NCI-H1436 (cell line): ENCODE data around the gene PPP3CA.
"Not testable (repeated sequence)": the region's sequence is repeated elsewhere in the genome, so short reads cannot be mapped to it uniquely, and the experiment has no call there.

ENCODE experiments used
- DNase-seq: peaks from one replicate; lab custom pipeline; 2025; lab: John Stamatoyannopoulos, UW

The PPP3CA gene

GRCh38 chr4:101098666-101099400 is 248.5 kb downstream of the PPP3CA start:
- no peak for DNase-seq

DNA sequence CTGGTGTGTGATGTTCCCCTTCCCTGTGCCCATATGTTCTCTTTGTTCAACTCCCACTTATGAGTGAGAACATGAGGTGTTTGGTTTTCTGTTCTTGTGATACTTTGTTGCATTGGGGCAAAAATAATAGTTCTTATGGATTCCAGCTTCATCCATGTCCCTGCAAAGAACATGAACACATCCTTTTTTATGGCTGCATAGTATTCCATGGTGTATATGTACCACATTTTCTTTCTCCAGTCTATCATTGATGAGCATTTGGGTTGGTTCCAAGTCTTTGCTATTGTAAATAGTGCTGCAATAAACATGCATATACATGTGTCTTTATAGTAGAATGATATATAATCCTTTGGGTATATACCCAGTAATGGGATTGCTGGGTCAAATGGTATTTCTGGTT is 254.7 kb downstream of the PPP3CA start:
- not testable (repeated sequence) for DNase-seq

DNA sequence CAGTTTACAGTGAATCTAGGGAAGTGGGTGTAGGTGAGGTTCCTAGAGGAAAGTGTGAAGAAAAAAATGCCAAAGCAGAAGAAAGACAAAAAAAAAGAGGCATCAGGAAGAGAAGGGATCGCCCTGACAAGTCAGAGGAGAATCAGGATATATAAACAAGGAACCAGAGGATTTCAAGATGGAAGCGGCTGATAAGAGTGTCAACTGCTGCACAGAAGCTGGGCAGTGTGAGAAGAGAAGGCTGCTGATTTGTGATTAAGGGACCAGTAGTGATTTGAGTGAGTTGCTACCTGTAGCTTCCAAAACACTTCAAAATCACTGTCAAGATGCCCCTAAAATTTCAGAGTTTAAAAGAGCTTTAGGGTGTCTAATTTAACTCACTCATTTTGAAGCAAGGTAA is 258.2 kb downstream of the PPP3CA start:
- no peak for DNase-seq

DNA sequence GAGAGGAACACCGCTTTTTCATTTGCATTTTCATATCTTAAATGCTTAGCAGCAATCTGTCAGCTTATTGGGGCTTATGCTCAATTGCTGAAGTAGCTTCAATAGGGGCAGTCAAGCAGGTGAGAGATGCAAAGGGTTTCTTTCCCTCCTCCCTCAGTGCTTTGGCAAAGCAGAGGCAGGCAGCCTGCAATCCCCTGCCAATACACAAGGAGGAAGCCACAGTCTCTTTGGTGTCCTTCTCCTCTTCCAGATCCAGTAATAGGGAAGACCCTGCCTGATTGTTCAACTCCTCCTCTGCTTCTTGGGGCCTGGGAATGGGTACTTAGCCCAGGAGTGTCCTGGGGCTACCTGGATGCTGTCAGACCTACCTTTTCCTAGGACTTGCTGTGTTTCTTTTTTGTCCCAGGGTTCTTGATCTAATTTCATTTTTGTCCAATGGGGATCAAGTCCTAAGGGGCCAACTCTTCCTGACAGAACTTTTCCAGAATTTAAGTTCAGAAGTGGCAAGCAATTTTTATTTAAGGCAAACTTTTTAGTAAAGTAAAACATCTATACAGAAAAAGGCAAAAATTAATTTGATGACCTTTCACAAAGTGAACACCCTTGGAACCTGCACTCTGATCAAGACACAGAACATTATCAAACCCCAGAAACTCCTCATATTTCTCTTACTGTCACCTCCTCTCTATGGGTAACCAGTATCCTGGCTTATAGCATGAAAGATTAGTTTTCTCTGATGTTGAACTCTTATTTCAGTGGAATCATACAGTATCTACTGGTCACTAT is 260.3 kb downstream of the PPP3CA start:
- no peak for DNase-seq

- DNase-seq: no peak
These were observed 264.2 kb downstream of the PPP3CA start for GRCh38 chr4:101083131-101083530.

DNA sequence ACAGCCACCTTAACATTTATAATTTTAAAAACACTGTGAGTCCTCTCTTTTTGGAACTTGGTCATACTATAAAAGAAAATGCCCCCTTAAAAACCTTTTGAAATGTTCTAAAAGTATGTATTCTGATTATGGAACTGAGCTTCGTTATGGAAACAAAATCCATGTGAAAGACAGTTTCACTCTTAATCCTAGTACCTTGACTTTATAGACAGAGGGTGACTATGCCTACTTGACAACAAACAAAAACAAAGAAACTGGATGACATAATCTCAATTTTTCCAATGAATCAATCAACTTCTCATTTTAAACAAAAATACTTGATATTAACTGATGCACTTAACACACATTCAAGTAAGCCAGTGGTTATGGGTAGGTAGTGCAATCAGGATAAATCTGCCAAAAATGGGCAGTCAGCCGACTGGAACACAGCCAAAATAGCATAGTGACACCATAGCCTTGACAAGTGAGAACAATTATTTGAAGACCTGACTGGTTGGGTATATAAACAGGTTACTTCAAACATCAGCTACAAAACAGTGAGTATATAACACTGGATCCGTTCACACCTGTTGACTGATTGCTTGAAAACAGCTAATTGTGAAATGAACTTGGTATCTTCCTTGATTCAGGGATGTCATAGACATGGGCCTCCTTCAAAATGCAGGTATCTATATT is 265.5 kb downstream of the PPP3CA start:
- DNase-seq: no peak

GRCh38 chr4:101081166-101081565 is 266.2 kb downstream of the PPP3CA start:
- DNase-seq: no peak

GRCh38 chr4:101078950-101079349 is 268.4 kb downstream of the PPP3CA start:
- no peak for DNase-seq

- DNase-seq: no peak
These were observed 271.3 kb downstream of the PPP3CA start for GRCh38 chr4:101076032-101076431.

GRCh38 chr4:101075536-101075935 is 271.8 kb downstream of the PPP3CA start:
- no peak for DNase-seq

- DNase-seq: no peak
These were observed 273.0 kb downstream of the PPP3CA start for GRCh38 chr4:101074326-101074725.

DNA sequence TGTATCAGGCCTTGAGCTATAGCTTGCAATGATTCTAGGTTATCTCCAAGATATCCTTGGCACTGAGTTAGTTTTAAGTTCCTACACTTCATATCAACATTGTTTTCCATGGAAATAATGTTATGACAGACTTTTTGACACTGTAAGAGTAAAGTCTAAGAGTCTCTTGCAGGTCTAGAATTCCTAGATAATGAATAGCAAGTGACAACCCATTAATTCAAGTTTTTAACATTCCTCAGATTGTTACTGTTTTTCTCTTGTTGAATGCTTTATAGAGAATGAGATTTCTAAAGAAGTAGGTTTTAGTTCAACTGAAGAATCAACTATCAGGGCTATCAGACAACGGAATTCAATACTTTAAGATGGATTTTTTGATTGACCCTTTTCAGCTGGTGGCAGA is 276.1 kb downstream of the PPP3CA start:
- DNase-seq: no peak

GRCh38 chr4:101068115-101068514 is 279.2 kb downstream of the PPP3CA start:
- DNase-seq: no peak

- no peak for DNase-seq
These were observed 279.9 kb downstream of the PPP3CA start for GRCh38 chr4:101067383-101067782.

GRCh38 chr4:101066626-101067170 is 280.6 kb downstream of the PPP3CA start:
- no peak for DNase-seq

DNA sequence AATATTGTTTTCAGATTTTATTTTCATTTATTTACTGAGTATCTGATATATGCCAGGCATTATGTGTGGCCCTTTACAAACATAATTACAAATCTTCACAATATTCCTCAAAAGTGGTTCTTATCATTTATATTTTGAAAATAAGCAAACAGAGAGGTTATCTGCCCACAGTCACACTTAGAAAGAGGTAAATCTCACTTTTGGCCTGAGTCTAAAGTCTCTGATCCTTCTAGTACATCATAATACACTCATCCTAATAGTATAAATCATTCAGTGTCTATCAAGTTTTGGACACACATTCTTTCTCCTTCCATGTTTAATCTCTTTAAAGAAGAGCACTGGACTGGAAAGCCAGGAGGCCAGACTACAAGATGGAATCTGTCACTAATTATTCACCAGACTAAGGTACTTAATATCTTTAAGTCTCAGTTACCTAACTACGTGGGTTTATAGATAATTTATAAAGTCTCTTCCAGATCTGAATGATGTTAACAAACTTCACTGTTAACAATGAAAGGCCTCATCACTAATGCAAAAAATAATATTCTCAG is 281.3 kb downstream of the PPP3CA start:
- no peak for DNase-seq

DNA sequence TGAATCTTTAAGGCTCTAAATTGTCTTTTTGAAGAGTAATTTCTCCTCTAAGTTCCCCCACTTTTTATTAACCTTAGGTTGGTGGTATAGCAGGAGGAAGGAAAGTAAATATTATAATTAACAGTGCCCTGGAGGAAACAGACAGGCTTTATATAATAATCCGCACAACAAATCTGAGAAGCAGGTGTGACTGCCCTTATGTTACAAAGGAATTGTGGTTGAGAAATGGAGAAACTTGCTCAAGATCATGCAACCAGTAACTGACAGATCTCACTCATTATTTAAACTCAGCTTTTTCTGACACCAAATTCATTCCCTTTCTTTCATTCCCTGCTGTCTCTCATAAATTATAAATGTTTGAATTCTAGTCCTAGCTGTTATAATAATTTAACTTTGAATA is 282.0 kb downstream of the PPP3CA start:
- DNase-seq: no peak

DNA sequence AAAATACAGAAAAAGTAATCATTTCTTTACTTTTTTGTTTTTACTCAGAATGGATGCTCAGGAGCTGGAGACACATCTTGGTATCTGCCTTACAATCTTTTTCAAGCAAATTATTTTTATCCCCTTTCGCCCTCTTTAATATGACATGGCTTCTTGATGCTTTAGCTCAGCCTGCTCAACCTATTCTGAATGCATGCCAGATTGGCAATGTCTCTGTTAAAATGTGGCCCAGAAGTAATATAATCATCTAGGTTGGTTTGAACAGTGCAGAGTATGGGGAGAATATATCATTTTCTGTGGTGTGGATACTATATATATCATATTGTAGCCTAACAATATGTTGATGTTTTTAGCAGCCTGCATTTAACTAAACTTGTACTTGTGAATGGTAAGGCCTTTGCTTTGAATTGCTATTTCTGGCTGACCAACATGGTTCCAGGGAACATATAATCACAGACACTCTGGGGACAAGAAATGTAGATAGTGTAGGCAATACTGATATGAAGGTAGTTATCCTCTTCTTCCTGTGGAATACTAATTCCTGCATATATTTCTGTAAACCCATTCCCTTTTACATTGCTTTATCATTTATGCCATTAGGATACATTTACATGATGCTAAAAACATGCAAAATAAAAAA is 282.7 kb downstream of the PPP3CA start:
- no peak for DNase-seq

- no peak for DNase-seq
These were observed 291.9 kb downstream of the PPP3CA start for GRCh38 chr4:101055392-101055791.

DNA sequence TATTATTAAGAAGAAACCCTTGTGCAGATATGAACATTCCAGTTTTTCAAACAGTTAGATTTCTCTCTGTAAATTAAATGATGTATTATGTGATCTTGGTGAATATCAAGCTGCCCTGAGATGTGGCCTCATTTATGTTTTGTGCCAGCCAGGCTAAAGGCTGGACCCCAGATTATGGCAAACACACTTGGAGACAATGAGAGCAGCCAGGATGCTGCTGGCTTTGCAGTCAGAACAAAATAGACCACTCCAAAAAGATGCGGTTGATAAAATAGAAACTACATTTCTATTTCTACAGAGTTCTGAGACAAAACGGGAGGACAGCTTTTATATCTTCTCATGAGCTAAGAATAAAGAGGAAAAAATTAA is 296.5 kb downstream of the PPP3CA start:
- DNase-seq: no peak

DNA sequence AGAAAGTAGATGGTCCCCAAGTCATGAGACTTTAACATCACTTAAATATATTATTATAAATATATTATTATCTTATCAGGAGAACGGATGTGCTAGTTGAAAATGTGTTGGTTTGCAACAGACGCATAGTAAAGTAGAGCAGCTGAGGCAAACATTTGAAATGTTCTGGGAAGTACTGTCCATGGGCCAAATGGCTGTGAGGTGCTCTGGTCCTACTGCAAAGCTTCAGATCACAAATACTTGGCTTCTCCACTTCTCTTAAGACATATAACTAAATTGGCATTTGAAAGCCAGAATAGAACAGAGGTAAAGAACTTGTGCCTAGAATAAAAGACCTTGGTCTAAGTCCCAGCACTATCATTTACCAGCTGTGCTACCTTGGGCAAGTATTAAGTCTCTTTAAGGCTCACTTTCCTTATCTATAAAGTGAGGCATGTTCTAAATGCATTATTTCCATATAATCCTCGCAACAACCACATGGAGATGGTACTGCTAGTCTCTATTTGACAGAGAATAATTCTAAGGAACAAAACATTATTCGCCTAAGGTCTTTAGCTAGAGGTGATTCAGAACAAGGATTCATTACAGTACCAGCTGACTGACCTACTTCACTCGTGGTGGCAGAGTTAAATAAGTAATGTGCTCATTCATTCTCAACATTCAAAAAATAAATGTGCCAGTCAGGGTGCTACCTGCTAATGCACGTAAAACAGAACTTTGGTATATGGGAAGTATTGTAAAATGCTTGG is 297.1 kb downstream of the PPP3CA start:
- DNase-seq: no peak
